NCI-H128 (cell line): ENCODE data around the gene MYNN.

Source experiments
- DNase-seq: peaks from one replicate; lab custom pipeline; 2025; ENCODE audit not compliant: unreplicated experiment; lab: John Stamatoyannopoulos, UW

MYNN gene

GRCh38 chr3:169774186-169774585 is 990 bp downstream of the MYNN start:
- DNase-seq: no peak

- no peak for DNase-seq
Observed at GRCh38 chr3:169777822-169778221, 4.6 kb downstream of the MYNN start.

- DNase-seq: no peak
Observed at GRCh38 chr3:169780742-169781141, 7.5 kb downstream of the MYNN start.

GRCh38 chr3:169781209-169781855 is 8.1 kb downstream of the MYNN start:
- DNase-seq: no peak

- DNase-seq: no peak
Observed at GRCh38 chr3:169787120-169787519, 13.9 kb downstream of the MYNN start.

GRCh38 chr3:169787791-169788190 is 14.6 kb downstream of the MYNN start:
- no peak for DNase-seq

GRCh38 chr3:169790219-169790618 is 17.0 kb downstream of the MYNN start:
- DNase-seq: no peak

GRCh38 chr3:169790687-169791429 is 17.7 kb downstream of the MYNN start:
- DNase-seq: no peak

GRCh38 chr3:169792359-169792758 is 19.2 kb downstream of the MYNN start:
- DNase-seq: no peak

GRCh38 chr3:169804681-169805080 is 31.5 kb downstream of the MYNN start:
- DNase-seq: no peak

- DNase-seq: no peak
Observed at GRCh38 chr3:169809230-169809795, 36.1 kb downstream of the MYNN start.

GRCh38 chr3:169811631-169812331 is 38.6 kb downstream of the MYNN start:
- peak; percentile 17 for DNase-seq

- peak; percentile 53 for DNase-seq
Observed at GRCh38 chr3:169812332-169813235, 39.4 kb downstream of the MYNN start, which contains the start of the genes LRRC34 and LRRIQ4. TSS of gene LRRC34 (minus strand) at chr3:169812904. CDS start at chr3:169812548, 356 bp downstream. TSS of gene LRRIQ4 (plus strand) at chr3:169812870. CDS start at chr3:169821922, 9,052 bp downstream.

- DNase-seq: no peak
Observed at GRCh38 chr3:169813278-169813677, 40.1 kb downstream of the MYNN start.

- DNase-seq: no peak
Observed at GRCh38 chr3:169813757-169814517, 40.7 kb downstream of the MYNN start.

- DNase-seq: no peak
Observed at GRCh38 chr3:169815590-169816150, 42.5 kb downstream of the MYNN start.

GRCh38 chr3:169818316-169818715 is 45.1 kb downstream of the MYNN start:
- DNase-seq: no peak

GRCh38 chr3:169822091-169822490 is 48.9 kb downstream of the MYNN start:
- no peak for DNase-seq

GRCh38 chr3:169822540-169822939 is 49.3 kb downstream of the MYNN start:
- DNase-seq: no peak
